Naive B cell (primary cell): ENCODE measurements around the gene LONP1. TPM values are rescaled to one million over a fixed set of nuclear protein-coding genes. Genes with fewer than 3 reads are reported as not detected.
A peak's percentile ranks its signal among the peaks of the same experiment; 100 is the strongest.
"Not testable (repeated sequence)": the region's sequence is repeated elsewhere in the genome, so short reads cannot be mapped to it uniquely, and the experiment has no call there.

Experiments used
- ATAC-seq, 2 donors: fragments of 150-1000 bp; cut with Tn5 transposase; 2 replicates each; pipeline ENCODE4 v1.10.0; 2021; ENCODE audit warnings: low read depth in 2 of 2, mild to moderate bottlenecking in 2 of 2, moderate library complexity in 2 of 2
- DNase-seq: peaks from one replicate; pipeline ENCODE4 v3.0.0; 2022
- H3K27ac Mint-ChIP-seq, 6 donors: one replicate each; pipeline ENCODE4 v1.8.0; 2020 to 2022; ENCODE audit warnings: mild to moderate bottlenecking in 6 of 6, mixed read lengths in 6 of 6, moderate library complexity in 5 of 6, inconsistent platforms in 2 of 6
- H3K27me3 Mint-ChIP-seq, 3 donors: one replicate each; pipeline ENCODE4 v1.8.0; 2021 to 2022; ENCODE audit warnings: mixed read lengths in 3 of 3, mild to moderate bottlenecking in 1 of 3
- H3K36me3 Mint-ChIP-seq, 2 donors: one replicate each; pipeline ENCODE4 v1.8.0; 2020 to 2022; ENCODE audit warnings: mixed read lengths in 2 of 2, inconsistent platforms in 1 of 2, mild to moderate bottlenecking in 1 of 2
- H3K4me1 Mint-ChIP-seq, 3 donors: one replicate each; pipeline ENCODE4 v1.8.0; 2020 to 2022; ENCODE audit warnings: mixed read lengths in 3 of 3, inconsistent platforms in 1 of 3, mild to moderate bottlenecking in 1 of 3, moderate library complexity in 1 of 3
- H3K4me3 Mint-ChIP-seq, 8 donors: one replicate each; pipeline ENCODE4 v1.8.0; 2020 to 2022; ENCODE audit warnings: mild to moderate bottlenecking in 8 of 8, mixed read lengths in 8 of 8, moderate library complexity in 8 of 8, inconsistent platforms in 2 of 8
- H3K9me3 Mint-ChIP-seq, 7 donors: one replicate each; pipeline ENCODE4 v1.8.0; 2020 to 2022; ENCODE audit warnings: mixed read lengths in 7 of 7, mild to moderate bottlenecking in 5 of 7, inconsistent platforms in 2 of 7, moderate library complexity in 1 of 7
- polyA plus RNA-seq, 6 donors: library from polyadenylated mRNA; unstranded; fragments of 300-500 nt; fragmentation: Illumina TruSeq; gene quantifications; one replicate each; pipeline ENCODE4 v1.2.3, GENCODE V29; 2021; ENCODE audit warnings: low read depth in 6 of 6

LONP1 gene, protein sequence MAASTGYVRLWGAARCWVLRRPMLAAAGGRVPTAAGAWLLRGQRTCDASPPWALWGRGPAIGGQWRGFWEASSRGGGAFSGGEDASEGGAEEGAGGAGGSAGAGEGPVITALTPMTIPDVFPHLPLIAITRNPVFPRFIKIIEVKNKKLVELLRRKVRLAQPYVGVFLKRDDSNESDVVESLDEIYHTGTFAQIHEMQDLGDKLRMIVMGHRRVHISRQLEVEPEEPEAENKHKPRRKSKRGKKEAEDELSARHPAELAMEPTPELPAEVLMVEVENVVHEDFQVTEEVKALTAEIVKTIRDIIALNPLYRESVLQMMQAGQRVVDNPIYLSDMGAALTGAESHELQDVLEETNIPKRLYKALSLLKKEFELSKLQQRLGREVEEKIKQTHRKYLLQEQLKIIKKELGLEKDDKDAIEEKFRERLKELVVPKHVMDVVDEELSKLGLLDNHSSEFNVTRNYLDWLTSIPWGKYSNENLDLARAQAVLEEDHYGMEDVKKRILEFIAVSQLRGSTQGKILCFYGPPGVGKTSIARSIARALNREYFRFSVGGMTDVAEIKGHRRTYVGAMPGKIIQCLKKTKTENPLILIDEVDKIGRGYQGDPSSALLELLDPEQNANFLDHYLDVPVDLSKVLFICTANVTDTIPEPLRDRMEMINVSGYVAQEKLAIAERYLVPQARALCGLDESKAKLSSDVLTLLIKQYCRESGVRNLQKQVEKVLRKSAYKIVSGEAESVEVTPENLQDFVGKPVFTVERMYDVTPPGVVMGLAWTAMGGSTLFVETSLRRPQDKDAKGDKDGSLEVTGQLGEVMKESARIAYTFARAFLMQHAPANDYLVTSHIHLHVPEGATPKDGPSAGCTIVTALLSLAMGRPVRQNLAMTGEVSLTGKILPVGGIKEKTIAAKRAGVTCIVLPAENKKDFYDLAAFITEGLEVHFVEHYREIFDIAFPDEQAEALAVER
- polyA plus RNA-seq: 10 to 100 TPM; 16.7 to 40.6 (median 21.7) TPM

DNA sequence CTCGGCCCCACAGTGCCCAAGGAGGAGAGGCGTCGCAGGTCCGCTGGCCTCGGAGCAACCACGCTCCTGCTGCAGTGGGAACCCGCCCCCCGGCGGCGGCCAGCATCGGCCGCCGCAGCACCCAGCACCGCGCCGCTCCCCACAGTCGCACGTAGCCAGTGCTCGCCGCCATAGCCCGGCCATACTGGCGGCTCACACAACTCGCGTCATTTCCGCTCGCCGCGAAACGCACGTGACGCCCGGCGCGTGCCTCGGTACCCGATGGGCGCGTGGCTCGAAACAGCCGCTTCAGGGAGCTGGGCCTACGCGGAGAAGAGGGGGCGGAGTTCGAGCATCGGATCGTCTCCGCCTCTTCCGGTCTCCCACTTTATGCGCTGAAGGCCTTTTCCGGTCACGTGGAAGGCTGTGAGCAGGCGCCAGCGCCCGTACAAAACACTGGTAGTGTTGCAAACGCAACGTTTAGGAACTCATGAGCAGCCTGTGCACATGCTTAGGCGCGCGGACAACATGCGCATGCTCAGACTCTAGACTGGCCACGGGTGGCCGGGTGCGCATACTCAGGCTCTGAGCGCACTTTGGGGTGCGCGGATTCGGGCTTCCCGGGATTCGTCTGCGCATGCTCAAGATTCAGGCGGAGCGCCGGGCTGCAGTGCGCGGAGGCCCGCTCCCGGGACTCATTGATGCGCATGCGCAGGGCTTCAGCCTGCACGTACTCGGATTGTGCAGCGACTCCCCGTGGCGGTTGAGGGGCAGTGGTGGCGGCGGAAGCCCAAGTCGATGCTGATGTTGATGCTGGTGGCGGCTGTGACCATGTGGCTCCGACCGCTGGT, at the start of gene LONP1, which contains the start of gene CATSPERD:
Gene LONP1, minus strand, starts transcription at position 186 of the 830 bp plus-strand sequence. Its CDS starts 14 bp downstream, at position 172.
Gene CATSPERD, plus strand, starts transcription at position 677 of the 830 bp plus-strand sequence. Its CDS starts 101 bp downstream, at position 778.
- Mint-ChIP-seq H3K4me1 (peaks cover 10 to 29% (median 21%) of the 10 kb centered on the region in 3 donors), H3K4me3 (peak within 1 kb of the TSS; percentile 85 to 98 (median 95)), H3K36me3 (no peaks in the 10 kb centered on the region), H3K27me3 (peaks cover 0 to 5% (median 0%) of the 10 kb centered on the region in 3 donors), H3K9me3 (no peaks in the 10 kb centered on the region), H3K27ac (peak within 1 kb of the TSS; percentile 92 to 98 (median 98))
- DNase-seq (peak; percentile 99), ATAC-seq (peak; percentile 86)

DNA sequence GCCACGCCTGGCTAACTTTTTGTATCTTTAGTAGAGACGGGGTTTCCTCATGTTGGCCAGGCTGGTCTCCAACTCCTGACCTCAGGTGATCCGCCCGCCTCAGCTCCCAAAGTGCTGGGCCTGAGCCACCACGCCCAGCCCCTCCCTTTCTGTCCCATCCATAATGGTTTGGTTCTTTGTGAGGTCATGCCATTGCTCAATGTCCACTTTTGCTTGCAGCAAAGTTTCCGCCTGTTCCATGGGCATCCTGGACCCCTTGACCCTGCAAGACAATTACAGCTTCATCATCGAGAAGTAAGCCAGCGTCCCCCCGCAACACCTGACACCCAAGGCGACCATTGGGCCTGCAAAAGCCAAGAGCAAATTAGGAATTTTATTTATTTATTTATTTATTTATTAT, 48.0 kb upstream of the LONP1 start:
- peaks cover 0 to 7% (median 6%) of the 10 kb centered on the region in 3 donors for H3K27me3 Mint-ChIP-seq
- H3K4me1 Mint-ChIP-seq: peaks cover 0 to 6% (median 0%) of the 10 kb centered on the region in 3 donors
- no peak overlapping the region for H3K27ac Mint-ChIP-seq
- peaks cover 0 to 1% of the 10 kb centered on the region in 2 donors for H3K36me3 Mint-ChIP-seq
- peaks cover 0 to under 1% (median 0%) of the 10 kb centered on the region in 7 donors for H3K9me3 Mint-ChIP-seq
- DNase-seq (no peak), ATAC-seq (no peak)
- no peak overlapping the region for H3K4me3 Mint-ChIP-seq

- H3K4me1 Mint-ChIP-seq: peaks cover 0 to 4% (median 0%) of the 10 kb centered on the region in 3 donors
- H3K36me3 Mint-ChIP-seq: peaks cover 0 to 11% of the 10 kb centered on the region in 2 donors
- peaks cover 0 to 9% (median 1%) of the 10 kb centered on the region in 7 donors for H3K9me3 Mint-ChIP-seq
- H3K27me3 Mint-ChIP-seq: peaks cover 0 to 11% (median 0%) of the 10 kb centered on the region in 3 donors
- H3K4me3 Mint-ChIP-seq: peak overlapping the region in 2 of 8 donors; percentile 17 to 72
- DNase-seq (no peak), ATAC-seq (no peak)
- H3K27ac Mint-ChIP-seq: no peak overlapping the region
Measured at GRCh38 chr19:5765220-5765619, 45.3 kb upstream of the LONP1 start.

- ATAC-seq: no peak
- H3K27ac Mint-ChIP-seq: no peak overlapping the region
- peaks cover 0 to 11% of the 10 kb centered on the region in 2 donors for H3K36me3 Mint-ChIP-seq
Measured at GRCh38 chr19:5762608-5763217, 42.8 kb upstream of the LONP1 start.

DNA sequence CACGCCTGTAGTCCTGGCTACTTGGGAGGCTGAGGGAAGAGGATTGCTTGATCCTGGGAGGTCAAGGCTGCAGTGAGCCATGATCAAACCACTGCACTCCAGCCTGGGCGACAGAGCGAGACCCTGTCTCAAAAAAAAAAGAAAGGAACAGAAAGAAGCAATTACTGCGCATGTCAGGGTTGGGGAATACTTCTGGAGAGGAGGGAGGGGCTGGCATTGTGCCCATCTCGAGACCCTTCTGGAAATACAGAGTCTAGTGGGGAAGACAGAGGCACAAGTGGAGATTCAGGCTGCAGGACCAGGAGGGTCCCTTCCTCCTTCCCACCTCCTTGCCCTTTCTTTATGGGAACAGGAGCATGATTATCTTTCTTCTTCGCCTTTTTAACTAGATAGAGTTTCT, 33.8 kb upstream of the LONP1 start:
- DNase-seq (no peak), ATAC-seq (no peak)
- Mint-ChIP-seq H3K27me3 (peaks cover 0 to 17% (median 4%) of the 10 kb centered on the region in 3 donors), H3K4me1 (no peaks in the 10 kb centered on the region), H3K4me3 (peak overlapping the region in 1 of 8 donors; percentile 53), H3K27ac (no peak overlapping the region), H3K36me3 (no peaks in the 10 kb centered on the region), H3K9me3 (no peaks in the 10 kb centered on the region)

More at GRCh38 chr19:5762608-5763217, 42.8 kb upstream of the LONP1 start:
- no peak for DNase-seq
- H3K27me3 Mint-ChIP-seq: peaks cover 0 to 11% (median 5%) of the 10 kb centered on the region in 3 donors
- no peak overlapping the region for H3K4me3 Mint-ChIP-seq
- peaks cover 0 to 9% (median 1%) of the 10 kb centered on the region in 7 donors for H3K9me3 Mint-ChIP-seq
- no peaks in the 10 kb centered on the region for H3K4me1 Mint-ChIP-seq

- H3K36me3 Mint-ChIP-seq: no peaks in the 10 kb centered on the region
- H3K9me3 Mint-ChIP-seq: no peaks in the 10 kb centered on the region
- H3K4me1 Mint-ChIP-seq: no peaks in the 10 kb centered on the region
- no peak overlapping the region for H3K27ac Mint-ChIP-seq
- peaks cover 0 to 11% (median 4%) of the 10 kb centered on the region in 3 donors for H3K27me3 Mint-ChIP-seq
- H3K4me3 Mint-ChIP-seq: no peak overlapping the region
- no peak for DNase-seq
- no peak for ATAC-seq
Measured at GRCh38 chr19:5751709-5752108, 31.8 kb upstream of the LONP1 start.

GRCh38 chr19:5749505-5749904, 29.6 kb upstream of the LONP1 start:
- H3K4me3 Mint-ChIP-seq: no peak overlapping the region
- peaks cover 0 to 6% (median 4%) of the 10 kb centered on the region in 3 donors for H3K27me3 Mint-ChIP-seq
- DNase-seq (no peak), ATAC-seq (no peak)
- H3K27ac Mint-ChIP-seq: no peak overlapping the region
- no peaks in the 10 kb centered on the region for H3K36me3 Mint-ChIP-seq
- H3K4me1 Mint-ChIP-seq: no peaks in the 10 kb centered on the region
- no peaks in the 10 kb centered on the region for H3K9me3 Mint-ChIP-seq

DNA sequence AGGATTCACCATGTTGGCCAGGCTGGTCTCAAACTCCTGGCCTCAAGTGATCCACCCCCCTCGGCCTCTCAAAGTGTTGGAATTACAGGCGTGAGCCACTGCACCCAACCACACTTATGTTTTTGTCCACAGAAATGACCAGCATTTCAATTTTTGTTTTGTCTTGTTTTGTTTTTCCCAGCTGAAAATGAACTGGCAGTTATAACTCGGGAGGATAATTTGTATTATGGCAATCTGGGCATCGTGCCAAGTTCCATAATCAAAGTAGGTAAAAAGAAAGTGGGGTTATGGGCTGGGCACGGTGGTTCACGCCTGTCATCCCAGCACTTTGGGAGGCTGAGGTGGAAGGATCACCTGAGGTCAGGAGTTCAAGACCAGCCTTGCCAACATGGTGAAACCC, 29.0 kb upstream of the LONP1 start:
- not testable (repeated sequence) for DNase-seq, H3K27me3 Mint-ChIP-seq, H3K36me3 Mint-ChIP-seq, H3K4me1 Mint-ChIP-seq, H3K9me3 Mint-ChIP-seq, H3K4me3 Mint-ChIP-seq, ATAC-seq, H3K27ac Mint-ChIP-seq

DNA sequence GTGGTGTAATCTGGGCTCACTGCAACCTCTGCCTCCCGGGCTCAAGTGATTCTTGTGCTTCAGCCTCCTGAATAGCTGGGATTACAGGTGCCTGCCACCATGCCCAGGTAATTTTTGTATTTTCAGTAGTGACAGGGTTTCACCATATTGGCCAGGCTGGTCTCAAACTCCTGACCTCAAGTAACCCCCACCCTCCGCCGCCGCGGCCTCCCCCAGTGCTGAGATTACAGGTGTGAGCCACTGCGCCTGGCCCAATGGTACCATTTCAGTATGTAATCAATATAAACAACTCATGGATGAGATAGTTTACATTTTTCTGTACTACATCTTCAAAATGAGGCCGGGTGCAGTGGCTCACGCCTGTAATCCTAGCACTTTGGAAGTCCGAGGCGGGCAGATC, 25.1 kb upstream of the LONP1 start:
- not testable (repeated sequence) for H3K36me3 Mint-ChIP-seq, H3K9me3 Mint-ChIP-seq, H3K27ac Mint-ChIP-seq, H3K4me3 Mint-ChIP-seq, H3K4me1 Mint-ChIP-seq, DNase-seq, H3K27me3 Mint-ChIP-seq, ATAC-seq

DNA sequence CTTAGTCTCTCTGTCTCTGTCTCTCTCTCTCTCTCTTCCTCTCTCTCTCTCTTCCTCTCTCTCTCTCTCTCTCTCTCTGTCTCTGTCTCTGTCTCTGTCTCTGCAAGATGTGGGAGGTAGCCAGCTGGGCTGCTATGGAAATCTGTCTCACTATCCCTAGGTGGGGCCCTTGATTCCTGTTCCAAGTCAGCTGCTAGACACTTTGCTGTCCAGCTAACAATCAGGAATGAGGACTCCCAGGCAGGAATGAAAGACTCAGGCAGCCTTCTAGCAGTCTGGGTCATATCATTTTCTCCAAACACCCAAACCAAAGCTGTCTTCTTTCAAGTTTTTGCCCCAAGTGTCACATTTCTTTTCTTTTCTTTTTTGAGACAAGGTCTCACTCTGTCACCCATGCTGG, 23.7 kb upstream of the LONP1 start:
- H3K27me3 Mint-ChIP-seq: peaks cover 0 to 7% (median 5%) of the 10 kb centered on the region in 3 donors
- H3K36me3 Mint-ChIP-seq: no peaks in the 10 kb centered on the region
- DNase-seq (no peak), ATAC-seq (no peak)
- no peaks in the 10 kb centered on the region for H3K4me1 Mint-ChIP-seq
- H3K27ac Mint-ChIP-seq: no peak overlapping the region
- peaks cover 0 to 3% (median 0%) of the 10 kb centered on the region in 7 donors for H3K9me3 Mint-ChIP-seq
- no peak overlapping the region for H3K4me3 Mint-ChIP-seq

DNA sequence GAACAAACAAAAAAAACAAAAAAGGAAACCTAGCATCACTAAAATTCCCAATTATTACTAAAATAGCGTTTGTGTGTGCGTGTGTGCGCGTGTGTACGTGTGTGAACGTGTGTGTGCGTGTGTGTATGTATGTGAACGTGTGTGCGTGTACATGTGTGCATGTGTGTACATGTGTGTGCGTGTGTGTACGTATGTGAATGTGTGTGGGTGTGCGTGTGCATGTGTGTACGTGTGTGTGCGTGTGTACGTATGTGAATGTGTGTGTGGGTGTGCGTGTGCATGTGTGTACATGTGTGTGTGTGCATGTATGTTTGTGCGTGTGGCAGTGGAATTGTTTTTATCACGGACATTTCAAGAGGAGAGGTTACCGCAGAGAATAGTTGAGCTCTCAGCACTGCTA, 22.1 kb upstream of the LONP1 start:
- Mint-ChIP-seq H3K4me3 (no peak overlapping the region), H3K36me3 (no peaks in the 10 kb centered on the region), H3K27ac (no peak overlapping the region), H3K4me1 (no peaks in the 10 kb centered on the region), H3K9me3 (peaks cover 0 to 3% (median 0%) of the 10 kb centered on the region in 7 donors), H3K27me3 (peaks cover 0 to 7% (median 5%) of the 10 kb centered on the region in 3 donors)
- ATAC-seq (no peak), DNase-seq (no peak)

DNA sequence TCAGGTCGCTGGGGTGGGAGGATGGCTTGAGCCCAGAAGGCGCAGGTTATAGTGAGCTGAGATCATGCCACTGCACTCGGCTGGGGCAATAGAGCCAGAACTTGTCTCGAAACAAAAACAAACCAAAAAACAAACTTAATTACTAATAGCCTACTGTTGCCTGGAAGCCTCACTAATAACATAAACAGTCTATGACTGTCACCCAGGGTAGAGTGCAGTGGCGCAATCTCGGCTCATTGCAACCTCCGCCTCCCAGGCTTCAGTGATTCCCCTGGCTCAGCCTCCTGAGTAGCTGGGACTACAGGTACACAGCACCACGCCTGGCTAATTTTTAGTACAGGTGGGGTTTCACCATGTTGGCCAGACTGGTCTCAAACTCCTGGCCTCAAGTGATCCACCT, 18.5 kb upstream of the LONP1 start:
- ATAC-seq: no peak
- H3K4me1 Mint-ChIP-seq: no peaks in the 10 kb centered on the region
- no peaks in the 10 kb centered on the region for H3K36me3 Mint-ChIP-seq
- peaks cover 0 to 5% (median 1%) of the 10 kb centered on the region in 3 donors for H3K27me3 Mint-ChIP-seq
- H3K27ac Mint-ChIP-seq: no peak overlapping the region
- H3K4me3 Mint-ChIP-seq: no peak overlapping the region
- peaks cover 0 to 3% (median 0%) of the 10 kb centered on the region in 7 donors for H3K9me3 Mint-ChIP-seq
- no peak for DNase-seq
